Panc1 (cell line): ENCODE data around the gene ADCYAP1R1. TPM values are rescaled to one million over a fixed set of nuclear protein-coding genes. Genes with fewer than 3 reads are reported as not detected.
A peak's percentile ranks its signal among the peaks of the same experiment; 100 is the strongest.

Experiments used
- ATAC-seq: fragments of 200-7000 bp; cut with Tn5 transposase; 2 replicates; pipeline ENCODE4 v1.9.1; 2020; ENCODE audit warnings: mild to moderate bottlenecking, moderate library complexity
- BruUV-seq: library from RNA; stranded (reverse); fragments of 400-500 nt; replicated peaks from 2 replicates; lab custom pipeline; 2021; lab: Mats Ljungman, UMichigan
- CTCF ChIA-PET: fragments of 300-600 bp; sonication (Branson Sonifier 250); formaldehyde crosslinking; loops from one replicate; lab custom pipeline; 2022; ENCODE audit warnings: antibody characterized with exemption; lab: Charles Lee
- POLR2A ChIA-PET: fragments of 300-600 bp; sonication (Branson Sonifier 250); formaldehyde crosslinking; loops from one replicate; lab custom pipeline; 2022; ENCODE audit warnings: antibody characterized with exemption; lab: Charles Lee
- DNase-seq: peaks from one replicate; pipeline ENCODE4 v3.0.0-alpha.2; 2010; ENCODE audit warnings: low read depth, low spot score
- H3K27ac ChIP-seq: 2 replicates; pipeline ENCODE4 v1.5.1; 2011; ENCODE audit warnings: mild to moderate bottlenecking, low read length, inconsistent platforms
- H3K27me3 ChIP-seq: fragments of 200-500 bp; sonication (Bioruptor generic); 2 replicates; pipeline ENCODE4 v1.6.0; 2014; ENCODE audit warnings: low read length, inconsistent platforms; ENCODE audit not compliant: control insufficient read depth, insufficient read depth
- H3K36me3 ChIP-seq: fragments of 200-500 bp; sonication (Bioruptor generic); 2 replicates; pipeline ENCODE4 v1.5.1; 2014; ENCODE audit warnings: inconsistent platforms, mild to moderate bottlenecking, low read length, moderate library complexity; ENCODE audit not compliant: control insufficient read depth, insufficient read depth
- H3K4me1 ChIP-seq: 2 replicates; pipeline ENCODE4 v1.5.1; 2011; ENCODE audit warnings: inconsistent platforms, mild to moderate bottlenecking, low read length, moderate library complexity; ENCODE audit not compliant: control insufficient read depth, insufficient read depth
- H3K4me3 ChIP-seq, 2 experiments: 2 replicates each; pipeline ENCODE4 v1.5.1; 2011 to 2012; ENCODE audit warnings: low read depth in 2 of 2, low read length in 2 of 2, mild to moderate bottlenecking in 2 of 2, inconsistent platforms in 1 of 2, moderate library complexity in 1 of 2
- H3K9me3 ChIP-seq: fragments of 200-500 bp; sonication (Bioruptor generic); 2 replicates; pipeline ENCODE4 v1.5.1; 2014; ENCODE audit warnings: low read depth, mild to moderate bottlenecking, inconsistent platforms, low read length, moderate library complexity; ENCODE audit not compliant: control insufficient read depth, insufficient read depth
- POLR2AphosphoS5 ChIP-seq: IDR thresholded peaks from 2 replicates; pipeline ENCODE4 v1.6.1; 2012; ENCODE audit warnings: mild to moderate bottlenecking, low read depth, low read length, moderate library complexity
- SIN3A ChIP-seq: IDR thresholded peaks from 2 replicates; pipeline ENCODE4 v1.6.1; 2012; ENCODE audit warnings: low read depth, mild to moderate bottlenecking, low read length, moderate library complexity, borderline replicate concordance; ENCODE audit not compliant: insufficient read depth
- TCF7L2 ChIP-seq: IDR thresholded peaks from 2 replicates; pipeline ENCODE4 v1.6.1; 2011; ENCODE audit warnings: mild to moderate bottlenecking, low read depth, low read length, inconsistent platforms
- in situ Hi-C: cut with HindIII; loops from 2 replicates; pipeline ENCODE4 v1.10.0; 2016; ENCODE audit warnings: low sequenced_read_pairs, low pct_unique_long_range_greater_than_20kb
- intact Hi-C: fragments of 100-400 bp; cut with micrococcal nuclease; formaldehyde crosslinking; loops from one replicate; pipeline ENCODE4 v1.10.0; 2022; ENCODE audit not compliant: unreplicated experiment
- total RNA-seq: library from RNA; stranded (reverse); gene quantifications from one replicate; pipeline ENCODE4 v1.2.1, GENCODE V29; 2021; ENCODE audit not compliant: unreplicated experiment
- TF ChIP-seq, protein P1 (sequence below), 2 experiments: IDR thresholded peaks; 2 replicates each; pipeline ENCODE4 v1.6.1; 2011 to 2012; ENCODE audit warnings: low read depth in 2 of 2, control low read depth in 1 of 2, low read length in 1 of 2, mild to moderate bottlenecking in 1 of 2, moderate library complexity in 1 of 2; ENCODE audit not compliant: insufficient read depth in 1 of 2
- TF ChIP-seq, protein P2 (sequence below): fragments of 450-650 bp; IDR thresholded peaks from 2 replicates; pipeline ENCODE4 v1.5.1; 2017; ENCODE audit warnings: mild to moderate bottlenecking

The ADCYAP1R1 gene
- total RNA-seq, 1 experiment from 2014 or later = not detected

DNA sequence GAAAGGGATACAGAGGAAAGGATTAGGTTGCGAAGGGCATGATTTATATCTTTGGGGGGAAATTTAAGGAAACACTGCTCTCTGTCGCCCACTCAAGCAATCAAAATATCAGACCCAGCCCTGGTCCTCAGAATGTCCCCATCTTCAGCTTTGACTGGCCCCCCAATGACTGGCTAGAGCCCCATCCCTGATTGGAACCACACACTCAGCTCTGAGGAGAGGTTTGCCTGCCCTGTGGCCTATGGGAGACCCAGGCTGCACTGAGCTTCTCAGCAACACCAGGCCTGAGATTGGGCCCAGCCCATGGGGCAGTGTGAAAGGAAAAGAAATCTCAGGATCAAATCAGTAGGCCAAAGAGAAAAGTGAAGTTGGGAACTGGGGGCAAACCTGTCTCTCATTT, 69.5 kb downstream of the ADCYAP1R1 start:
- ChIA-PET POLR2A (no interaction called here), CTCF (interaction anchor here (0.8 to 7.2 kb wide), 7 partner anchors 10 to 183 kb away, joined by 3 to 187 read pairs (median 5); no protein-coding TSS in a partner anchor)
- intact Hi-C loops = loop anchor here (5.0 kb wide), 2 partner anchors 184 to 319 kb away; no protein-coding TSS in a partner anchor
- ATAC-seq = no peak
- TF ChIP-seq SIN3A (no peak), POLR2AphosphoS5 (no peak), TCF7L2 (no peak)
- TF ChIP-seq, protein P1, sequence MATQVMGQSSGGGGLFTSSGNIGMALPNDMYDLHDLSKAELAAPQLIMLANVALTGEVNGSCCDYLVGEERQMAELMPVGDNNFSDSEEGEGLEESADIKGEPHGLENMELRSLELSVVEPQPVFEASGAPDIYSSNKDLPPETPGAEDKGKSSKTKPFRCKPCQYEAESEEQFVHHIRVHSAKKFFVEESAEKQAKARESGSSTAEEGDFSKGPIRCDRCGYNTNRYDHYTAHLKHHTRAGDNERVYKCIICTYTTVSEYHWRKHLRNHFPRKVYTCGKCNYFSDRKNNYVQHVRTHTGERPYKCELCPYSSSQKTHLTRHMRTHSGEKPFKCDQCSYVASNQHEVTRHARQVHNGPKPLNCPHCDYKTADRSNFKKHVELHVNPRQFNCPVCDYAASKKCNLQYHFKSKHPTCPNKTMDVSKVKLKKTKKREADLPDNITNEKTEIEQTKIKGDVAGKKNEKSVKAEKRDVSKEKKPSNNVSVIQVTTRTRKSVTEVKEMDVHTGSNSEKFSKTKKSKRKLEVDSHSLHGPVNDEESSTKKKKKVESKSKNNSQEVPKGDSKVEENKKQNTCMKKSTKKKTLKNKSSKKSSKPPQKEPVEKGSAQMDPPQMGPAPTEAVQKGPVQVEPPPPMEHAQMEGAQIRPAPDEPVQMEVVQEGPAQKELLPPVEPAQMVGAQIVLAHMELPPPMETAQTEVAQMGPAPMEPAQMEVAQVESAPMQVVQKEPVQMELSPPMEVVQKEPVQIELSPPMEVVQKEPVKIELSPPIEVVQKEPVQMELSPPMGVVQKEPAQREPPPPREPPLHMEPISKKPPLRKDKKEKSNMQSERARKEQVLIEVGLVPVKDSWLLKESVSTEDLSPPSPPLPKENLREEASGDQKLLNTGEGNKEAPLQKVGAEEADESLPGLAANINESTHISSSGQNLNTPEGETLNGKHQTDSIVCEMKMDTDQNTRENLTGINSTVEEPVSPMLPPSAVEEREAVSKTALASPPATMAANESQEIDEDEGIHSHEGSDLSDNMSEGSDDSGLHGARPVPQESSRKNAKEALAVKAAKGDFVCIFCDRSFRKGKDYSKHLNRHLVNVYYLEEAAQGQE (IDR thresholded peaks at IDR 0.05; ENCODE audit: insufficient read depth in 1 of 2, low read depth in 2 of 2, low read length in 1 of 2) = no peak
- TF ChIP-seq, protein P2, sequence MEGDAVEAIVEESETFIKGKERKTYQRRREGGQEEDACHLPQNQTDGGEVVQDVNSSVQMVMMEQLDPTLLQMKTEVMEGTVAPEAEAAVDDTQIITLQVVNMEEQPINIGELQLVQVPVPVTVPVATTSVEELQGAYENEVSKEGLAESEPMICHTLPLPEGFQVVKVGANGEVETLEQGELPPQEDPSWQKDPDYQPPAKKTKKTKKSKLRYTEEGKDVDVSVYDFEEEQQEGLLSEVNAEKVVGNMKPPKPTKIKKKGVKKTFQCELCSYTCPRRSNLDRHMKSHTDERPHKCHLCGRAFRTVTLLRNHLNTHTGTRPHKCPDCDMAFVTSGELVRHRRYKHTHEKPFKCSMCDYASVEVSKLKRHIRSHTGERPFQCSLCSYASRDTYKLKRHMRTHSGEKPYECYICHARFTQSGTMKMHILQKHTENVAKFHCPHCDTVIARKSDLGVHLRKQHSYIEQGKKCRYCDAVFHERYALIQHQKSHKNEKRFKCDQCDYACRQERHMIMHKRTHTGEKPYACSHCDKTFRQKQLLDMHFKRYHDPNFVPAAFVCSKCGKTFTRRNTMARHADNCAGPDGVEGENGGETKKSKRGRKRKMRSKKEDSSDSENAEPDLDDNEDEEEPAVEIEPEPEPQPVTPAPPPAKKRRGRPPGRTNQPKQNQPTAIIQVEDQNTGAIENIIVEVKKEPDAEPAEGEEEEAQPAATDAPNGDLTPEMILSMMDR = no peak
- in situ Hi-C loops = no loop called here
- Histone ChIP-seq H3K9me3 (no peaks in the 10 kb centered on the region), H3K27ac (no peak overlapping the region), H3K27me3 (peaks cover 26% of the 10 kb centered on the region), H3K36me3 (no peaks in the 10 kb centered on the region), H3K4me3 (no peak overlapping the region), H3K4me1 (no peaks in the 10 kb centered on the region)
- DNase-seq = no peak
- no TSS peak for BruUV-seq

DNA sequence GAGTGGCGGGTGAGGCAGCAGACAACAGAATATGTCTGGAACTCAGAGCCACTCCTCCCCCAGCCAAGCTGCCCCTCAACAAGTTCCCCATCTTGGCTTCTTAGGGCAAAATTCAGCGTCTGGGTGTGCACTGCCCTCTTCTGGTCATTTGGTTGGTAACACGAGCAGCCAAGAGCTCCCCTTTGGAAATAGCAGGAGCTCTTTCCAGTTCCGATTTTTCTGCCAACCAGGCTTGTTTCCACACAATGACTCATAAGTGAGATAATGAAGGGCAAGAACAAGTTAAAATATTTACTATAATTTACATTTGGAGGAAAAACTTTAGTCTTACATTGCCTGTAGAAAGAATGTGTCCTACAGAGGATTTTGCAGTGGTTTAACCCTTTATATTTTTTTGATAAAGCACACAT, 70.5 kb downstream of the ADCYAP1R1 start:
- in situ Hi-C loops = no loop called here
- no peaks in the 10 kb centered on the region for H3K9me3 ChIP-seq
- no peaks in the 10 kb centered on the region for H3K4me1 ChIP-seq
- peak; percentile 89 for ATAC-seq
- H3K4me3 ChIP-seq = no peak overlapping the region
- TF ChIP-seq TCF7L2 = no peak
- TF ChIP-seq, protein P2 = peak; percentile 95
- no peak overlapping the region for H3K27ac ChIP-seq
- DNase-seq = peak; percentile 64
- CTCF ChIA-PET = interaction anchor here (0.6 to 7.2 kb wide), 18 partner anchors 9 to 1071 kb away, joined by 3 to 187 read pairs (median 4); no protein-coding TSS in a partner anchor
- BruUV-seq = no TSS peak
- intact Hi-C loops = loop anchor here (1.0 to 5.0 kb wide), 3 partner anchors 139 to 320 kb away; no protein-coding TSS in a partner anchor
- no peaks in the 10 kb centered on the region for H3K36me3 ChIP-seq
- H3K27me3 ChIP-seq = peaks cover 25% of the 10 kb centered on the region
- POLR2A ChIA-PET = interaction anchor here (0.7 kb wide), 1 partner anchor 133 kb away, joined by 4 read pairs; no protein-coding TSS in a partner anchor
